IPS DF 19.7 (cell line): ENCODE measurements around the gene OR6A2.

ENCODE experiments used
- DNase-seq: peaks from one replicate; pipeline ENCODE4 v3.0.0-alpha.2; 2013; ENCODE audit warnings: low read depth, low spot score

The OR6A2 gene

GRCh38 chr11:6757373-6757967 lies 42.0 kb downstream of the OR6A2 start:
- DNase-seq: no peak

- no peak for DNase-seq
Observed at GRCh38 chr11:6755953-6756347, 43.5 kb downstream of the OR6A2 start.

DNA sequence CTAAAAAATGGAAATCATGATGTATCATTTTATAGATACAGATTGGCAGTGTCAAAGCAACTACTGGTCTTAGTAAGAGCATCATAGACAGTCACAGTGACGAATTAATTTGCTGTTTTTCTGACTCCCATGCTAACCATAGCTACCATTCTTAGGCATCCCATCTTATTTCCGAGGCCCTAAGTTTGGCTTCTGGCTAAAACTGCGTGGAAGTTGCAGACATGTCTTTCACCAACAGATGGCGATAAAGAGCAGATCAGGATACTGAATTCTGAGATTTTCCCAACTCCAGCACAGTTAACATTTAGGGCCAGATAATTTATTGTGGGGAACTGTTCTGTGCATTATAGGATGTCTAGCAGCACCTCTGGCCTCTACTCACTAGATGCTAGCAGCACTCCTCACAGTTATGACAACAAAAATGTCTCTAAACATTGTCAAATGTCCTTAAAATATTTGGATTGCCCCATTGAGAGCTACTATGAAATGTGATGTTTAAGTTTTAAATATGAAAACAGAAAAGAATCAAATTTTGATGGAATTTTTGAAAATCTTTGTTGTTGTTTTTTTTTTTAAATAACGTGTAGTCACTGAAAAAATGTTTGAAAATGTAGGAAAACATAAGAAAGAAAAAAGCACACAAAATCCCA lies 44.1 kb downstream of the OR6A2 start:
- DNase-seq: no peak

DNA sequence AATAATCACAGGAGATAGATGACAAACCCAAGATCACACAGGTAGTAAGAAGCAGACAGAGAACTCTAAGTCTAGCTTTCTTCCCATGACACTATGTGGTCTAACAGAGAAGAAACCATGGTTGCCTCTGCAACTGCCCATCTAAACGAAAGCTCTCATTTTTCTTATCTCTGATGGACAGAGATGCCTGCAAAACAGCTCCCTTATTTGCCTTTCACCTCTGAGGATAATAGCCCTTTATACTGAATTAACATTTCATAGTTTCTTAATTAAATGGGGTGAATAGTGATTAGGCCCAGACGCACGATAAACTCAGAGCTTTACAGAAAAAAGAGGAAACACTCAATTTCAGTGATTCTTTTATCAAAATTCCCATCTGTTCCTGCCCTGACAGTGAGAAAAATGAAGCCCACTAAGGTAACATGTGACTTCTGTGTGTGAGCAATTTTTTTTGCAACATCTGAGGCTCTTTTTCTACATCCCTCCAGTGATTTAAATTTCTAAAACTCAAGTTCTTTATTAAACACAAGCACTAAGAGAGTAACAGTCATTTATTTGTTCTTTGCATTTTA lies 52.3 kb downstream of the OR6A2 start:
- no peak for DNase-seq

- no peak for DNase-seq
Observed at GRCh38 chr11:6746626-6747025, 52.9 kb downstream of the OR6A2 start.

GRCh38 chr11:6746086-6746618 lies 53.3 kb downstream of the OR6A2 start:
- DNase-seq: no peak

- DNase-seq: no peak
Observed at GRCh38 chr11:6745465-6746015, 53.9 kb downstream of the OR6A2 start.

- DNase-seq: no peak
Observed at GRCh38 chr11:6745018-6745417, 54.5 kb downstream of the OR6A2 start.

DNA sequence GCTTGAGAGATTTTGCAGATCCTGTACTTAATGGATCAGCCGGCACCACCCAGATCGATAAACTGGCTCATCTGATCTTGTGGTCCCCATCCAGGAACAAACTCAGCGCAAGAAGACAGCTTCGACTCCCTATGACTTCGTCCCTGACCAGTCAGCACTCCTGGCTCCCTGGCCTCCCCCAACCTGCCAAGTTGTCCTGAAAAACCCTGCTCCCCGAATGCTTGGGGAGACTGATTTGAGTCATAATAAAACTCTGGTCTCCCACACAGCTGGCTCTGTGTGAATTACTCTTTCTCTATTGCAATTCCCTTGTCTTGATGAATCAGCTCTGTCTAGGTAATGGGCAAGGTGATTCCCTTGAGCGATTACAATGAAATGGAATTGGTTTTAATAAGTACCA lies 57.2 kb downstream of the OR6A2 start:
- no peak for DNase-seq
